ENCODE results near the gene RNASEH2A. TPM values are rescaled to one million over a fixed set of nuclear protein-coding genes. Genes with fewer than 3 reads are reported as not detected.
A peak's percentile ranks its signal among the peaks of the same experiment; 100 is the strongest.
"Not testable (repeated sequence)": the region's sequence is repeated elsewhere in the genome, so short reads cannot be mapped to it uniquely, and the experiment has no call there.

Gene RNASEH2A
- total RNA-seq, 1 donor from 2014 or later, result 37.2 TPM

- Mint-ChIP-seq H3K36me3 (no peaks in the 10 kb centered on the region), H3K4me3 (peak overlapping the region; percentile 83), H3K27ac (no peak overlapping the region), H3K9me3 (no peaks in the 10 kb centered on the region), H3K4me1 (ENCODE audit: unreplicated experiment) (peaks cover 26% of the 10 kb centered on the region), H3K27me3 (peaks cover 70% of the 10 kb centered on the region)
- peak; percentile 83 for DNase-seq (ENCODE audit: extremely low spot score, unreplicated experiment)
- TF ChIP-seq, protein P1, sequence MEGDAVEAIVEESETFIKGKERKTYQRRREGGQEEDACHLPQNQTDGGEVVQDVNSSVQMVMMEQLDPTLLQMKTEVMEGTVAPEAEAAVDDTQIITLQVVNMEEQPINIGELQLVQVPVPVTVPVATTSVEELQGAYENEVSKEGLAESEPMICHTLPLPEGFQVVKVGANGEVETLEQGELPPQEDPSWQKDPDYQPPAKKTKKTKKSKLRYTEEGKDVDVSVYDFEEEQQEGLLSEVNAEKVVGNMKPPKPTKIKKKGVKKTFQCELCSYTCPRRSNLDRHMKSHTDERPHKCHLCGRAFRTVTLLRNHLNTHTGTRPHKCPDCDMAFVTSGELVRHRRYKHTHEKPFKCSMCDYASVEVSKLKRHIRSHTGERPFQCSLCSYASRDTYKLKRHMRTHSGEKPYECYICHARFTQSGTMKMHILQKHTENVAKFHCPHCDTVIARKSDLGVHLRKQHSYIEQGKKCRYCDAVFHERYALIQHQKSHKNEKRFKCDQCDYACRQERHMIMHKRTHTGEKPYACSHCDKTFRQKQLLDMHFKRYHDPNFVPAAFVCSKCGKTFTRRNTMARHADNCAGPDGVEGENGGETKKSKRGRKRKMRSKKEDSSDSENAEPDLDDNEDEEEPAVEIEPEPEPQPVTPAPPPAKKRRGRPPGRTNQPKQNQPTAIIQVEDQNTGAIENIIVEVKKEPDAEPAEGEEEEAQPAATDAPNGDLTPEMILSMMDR (conservative IDR thresholded peaks at IDR 0.05), result no peak
These were observed 34.7 kb downstream of the RNASEH2A start for GRCh38 chr19:12841094-12841493.

DNA sequence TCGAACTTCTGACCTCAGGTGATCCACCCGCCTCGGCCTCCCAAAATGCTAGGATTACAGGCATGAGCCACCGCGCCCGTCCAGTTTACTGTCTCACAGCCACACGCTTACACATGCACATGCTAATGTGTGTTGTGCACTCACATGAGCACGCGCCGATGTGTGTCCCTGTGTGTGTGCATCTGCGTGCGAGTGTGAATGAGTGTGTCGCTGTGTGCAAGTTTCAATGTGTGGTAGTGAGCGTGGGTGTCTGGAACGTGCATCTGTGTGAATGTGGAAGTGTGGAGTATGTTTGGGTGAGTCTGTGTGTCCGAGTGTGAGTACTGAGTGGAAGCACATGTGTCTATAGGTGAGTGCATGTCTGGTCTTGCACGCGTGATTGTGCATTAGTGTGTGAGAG, 36.1 kb downstream of the RNASEH2A start:
- H3K9me3 Mint-ChIP-seq, result no peaks in the 10 kb centered on the region
- TF ChIP-seq, protein P1 (conservative IDR thresholded peaks at IDR 0.05), result no peak
- H3K4me3 Mint-ChIP-seq, result no peak overlapping the region
- no peaks in the 10 kb centered on the region for H3K36me3 Mint-ChIP-seq
- no peak for DNase-seq (ENCODE audit: extremely low spot score, unreplicated experiment)
- no peak overlapping the region for H3K27ac Mint-ChIP-seq
- peaks cover 26% of the 10 kb centered on the region for H3K4me1 Mint-ChIP-seq (ENCODE audit: unreplicated experiment)
- H3K27me3 Mint-ChIP-seq, result peaks cover 61% of the 10 kb centered on the region

DNA sequence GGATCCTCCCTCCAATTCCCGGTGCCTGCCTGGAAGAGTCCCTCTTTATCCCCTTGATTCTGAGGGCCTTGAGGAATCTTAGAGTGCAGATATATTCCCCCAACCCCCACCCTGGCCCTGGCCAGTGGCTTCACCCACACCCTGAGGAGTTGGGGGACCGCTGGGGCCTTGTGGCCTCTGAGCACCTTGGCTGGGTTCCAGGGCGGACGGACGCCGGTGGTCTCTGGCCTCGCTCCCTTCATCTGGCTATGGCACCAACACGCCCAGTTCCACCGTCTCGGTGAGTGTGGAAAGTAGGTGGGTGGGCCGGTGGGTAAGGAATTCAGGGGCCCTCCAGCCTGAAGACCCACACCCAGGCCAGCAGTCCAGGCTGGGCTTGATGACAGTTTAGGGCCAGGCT, 36.9 kb downstream of the RNASEH2A start:
- Mint-ChIP-seq H3K4me1 (ENCODE audit: unreplicated experiment) (peaks cover 26% of the 10 kb centered on the region), H3K27me3 (peaks cover 58% of the 10 kb centered on the region), H3K4me3 (no peak overlapping the region), H3K9me3 (no peaks in the 10 kb centered on the region), H3K36me3 (no peaks in the 10 kb centered on the region), H3K27ac (no peak overlapping the region)
- no peak for DNase-seq (ENCODE audit: extremely low spot score, unreplicated experiment)
- TF ChIP-seq, protein P1 (conservative IDR thresholded peaks at IDR 0.05), result no peak

- TF ChIP-seq, protein P1 (conservative IDR thresholded peaks at IDR 0.05), result no peak
- H3K4me3 Mint-ChIP-seq, result no peak overlapping the region
- no peaks in the 10 kb centered on the region for H3K9me3 Mint-ChIP-seq
- H3K36me3 Mint-ChIP-seq, result no peaks in the 10 kb centered on the region
- DNase-seq (ENCODE audit: extremely low spot score, unreplicated experiment), result no peak
- H3K27me3 Mint-ChIP-seq, result peaks cover 51% of the 10 kb centered on the region
- peaks cover 23% of the 10 kb centered on the region for H3K4me1 Mint-ChIP-seq (ENCODE audit: unreplicated experiment)
- no peak overlapping the region for H3K27ac Mint-ChIP-seq
These were observed 37.8 kb downstream of the RNASEH2A start for GRCh38 chr19:12843999-12844732.

GRCh38 chr19:12846613-12847012, 40.2 kb downstream of the RNASEH2A start:
- H3K4me1 Mint-ChIP-seq (ENCODE audit: unreplicated experiment); H3K36me3 Mint-ChIP-seq; H3K9me3 Mint-ChIP-seq; H3K4me3 Mint-ChIP-seq; DNase-seq (ENCODE audit: extremely low spot score, unreplicated experiment); H3K27ac Mint-ChIP-seq: not testable (repeated sequence)
- peaks cover 27% of the 10 kb centered on the region for H3K27me3 Mint-ChIP-seq

GRCh38 chr19:12847159-12848139, 41.1 kb downstream of the RNASEH2A start:
- TF ChIP-seq, protein P1 (conservative IDR thresholded peaks at IDR 0.05), result peak; percentile 100

More at GRCh38 chr19:12847159-12848139, 41.1 kb downstream of the RNASEH2A start:
- Mint-ChIP-seq H3K36me3 (no peaks in the 10 kb centered on the region), H3K4me1 (ENCODE audit: unreplicated experiment) (no peaks in the 10 kb centered on the region), H3K27ac (no peak overlapping the region), H3K9me3 (no peaks in the 10 kb centered on the region), H3K4me3 (peak overlapping the region; percentile 54), H3K27me3 (peaks cover 21% of the 10 kb centered on the region)
- DNase-seq (ENCODE audit: extremely low spot score, unreplicated experiment), result peak; percentile 95
